HepG2 (cell line): ENCODE data around the gene PACC1. TPM values are rescaled to one million over a fixed set of nuclear protein-coding genes. Genes with fewer than 3 reads are reported as not detected.

Source experiments
- ATAC-seq: fragments of 200-7000 bp; cut with Tn5 transposase; 3 replicates; pipeline ENCODE4 v1.9.1; 2020; ENCODE audit warnings: mild to moderate bottlenecking, moderate library complexity
- BruUV-seq: library from RNA; stranded (reverse); fragments of 400-500 nt; replicated peaks from 2 replicates; lab custom pipeline; 2021; lab: Mats Ljungman, UMichigan
- CTCF ChIA-PET: fragments of 300-600 bp; formaldehyde crosslinking; extraction: SDS; loops from one replicate; lab custom pipeline; 2021; ENCODE audit warnings: low total read pairs, inconsistent platforms, low intra/inter-chr PET ratio; lab: Yijun Ruan, JAX
- POLR2A ChIA-PET: fragments of 350-600 bp; sonication (Branson Sonifier 250); formaldehyde crosslinking; loops from one replicate; lab custom pipeline; 2020; ENCODE audit warnings: antibody characterized with exemption, inconsistent platforms; lab: Yijun Ruan, JAX
- DNase-seq: peaks from one replicate; pipeline ENCODE4 v3.0.0-alpha.2; 2015; ENCODE audit warnings: low spot score
- FAIRE-seq: peaks from 3 replicates; lab custom pipeline; 2011; peaks lifted over from hg19 to GRCh38; lab: Jason Lieb, UNC
- H2AFZ ChIP-seq: one replicate; pipeline ENCODE4 v1.6.1; 2011; ENCODE audit warnings: low read length, inconsistent platforms
- H3K27ac ChIP-seq: fragments of 300-600 bp; 3 replicates; pipeline ENCODE4 v1.8.0; 2011; ENCODE audit warnings: mixed run types, mild to moderate bottlenecking, mixed read lengths, low read length, inconsistent platforms; ENCODE audit not compliant: insufficient read depth; ENCODE audit errors: extremely low read length
- H3K27me3 ChIP-seq, 2 experiments: fragments of 200-600 bp in 1 of 2; 2 replicates in 1 of 2; 3 replicates in 1 of 2; pipeline versions ENCODE4 v1.6.0 to v1.8.0; 2011; ENCODE audit warnings: low read length in 2 of 2, mild to moderate bottlenecking in 2 of 2, moderate library complexity in 2 of 2, inconsistent platforms in 1 of 2; ENCODE audit not compliant: insufficient read depth in 2 of 2, control insufficient read depth in 1 of 2
- H3K36me3 ChIP-seq, 2 experiments: fragments of 200-600 bp in 1 of 2; replicated peaks in 1 of 2; 2 replicates in 1 of 2; 3 replicates in 1 of 2; pipeline versions ENCODE4 v1.5.1 to v1.8.0; 2011; ENCODE audit warnings: low read length in 2 of 2, inconsistent platforms in 1 of 2; ENCODE audit not compliant: insufficient read depth in 2 of 2, control insufficient read depth in 1 of 2
- H3K4me1 ChIP-seq: 2 replicates; pipeline ENCODE4 v1.5.1; 2012; ENCODE audit warnings: low read length, inconsistent platforms; ENCODE audit not compliant: insufficient read depth
- H3K4me2 ChIP-seq: 2 replicates; pipeline ENCODE4 v1.6.0; 2011; ENCODE audit warnings: low read depth, low read length, inconsistent platforms
- H3K4me3 ChIP-seq, 3 experiments: fragments of 200-600 bp in 1 of 3; sonication (generic), shearing (Covaris generic) in 1 of 3; replicated peaks in 1 of 3; 2 replicates each; pipeline ENCODE4 v1.5.1; 2011 to 2016; ENCODE audit warnings: low read length in 3 of 3, inconsistent platforms in 2 of 3, low read depth in 2 of 3, mild to moderate bottlenecking in 2 of 3, control low read depth in 1 of 3, mixed read lengths in 1 of 3; ENCODE audit not compliant: insufficient read depth in 1 of 3
- H3K79me2 ChIP-seq: one replicate; pipeline ENCODE4 v1.6.1; 2011; ENCODE audit warnings: low read length, inconsistent platforms; ENCODE audit not compliant: insufficient read depth
- H3K9ac ChIP-seq: 2 replicates; pipeline ENCODE4 v1.6.0; 2011; ENCODE audit warnings: mild to moderate bottlenecking, low read depth, low read length, inconsistent platforms; ENCODE audit not compliant: insufficient read depth
- H3K9me3 ChIP-seq: 2 replicates; pipeline ENCODE4 v1.5.1; 2012; ENCODE audit warnings: mild to moderate bottlenecking, low read length
- H4K20me1 ChIP-seq: 2 replicates; pipeline ENCODE4 v1.6.0; 2011; ENCODE audit warnings: inconsistent platforms, mild to moderate bottlenecking, low read length, moderate library complexity; ENCODE audit not compliant: insufficient read depth
- ARHGAP35 ChIP-seq: sonication (generic); formaldehyde crosslinking; IDR thresholded peaks from 2 replicates; pipeline ENCODE4 v1.9.0; 2022; ENCODE audit warnings: mild to moderate bottlenecking, inconsistent platforms, moderate library complexity, missing genetic modification reagents, borderline replicate concordance
- HHEX ChIP-seq: IDR thresholded peaks from 2 replicates; pipeline ENCODE4 v1.6.1; 2016; ENCODE audit warnings: control low read depth
- REPIN1 ChIP-seq: sonication (generic); formaldehyde crosslinking; IDR thresholded peaks from 2 replicates; pipeline ENCODE4 v1.8.0; 2022; ENCODE audit warnings: missing genetic modification reagents, low read depth, mild to moderate bottlenecking, borderline replicate concordance
- SMC3 ChIP-seq: IDR thresholded peaks from 2 replicates; pipeline ENCODE4 v1.6.1; 2011; ENCODE audit warnings: low read length, improper control_type of control experiment
- TFDP1 ChIP-seq: IDR thresholded peaks from 2 replicates; pipeline ENCODE4 v1.6.1; 2016; ENCODE audit warnings: missing compliant biosample characterization, missing genetic modification reagents, borderline replicate concordance
- TFE3 ChIP-seq: IDR thresholded peaks from 2 replicates; pipeline ENCODE4 v1.6.1; 2016
- ZBTB20 ChIP-seq: sonication (generic); formaldehyde crosslinking; IDR thresholded peaks from 2 replicates; pipeline ENCODE4 v1.8.1; 2023; ENCODE audit warnings: missing genetic modification reagents, low read depth, mild to moderate bottlenecking, borderline replicate concordance
- ZBTB39 ChIP-seq: sonication (generic); formaldehyde crosslinking; IDR thresholded peaks from 2 replicates; pipeline ENCODE4 v1.5.0; 2020; ENCODE audit warnings: missing genetic modification reagents
- ZBTB42 ChIP-seq: sonication (generic); formaldehyde crosslinking; IDR thresholded peaks from 2 replicates; pipeline ENCODE4 v1.5.0; 2020; ENCODE audit warnings: mild to moderate bottlenecking, missing genetic modification reagents
- ZNF205 ChIP-seq: IDR thresholded peaks from 2 replicates; pipeline ENCODE4 v1.6.1; 2018; ENCODE audit warnings: missing biosample characterization, missing genetic modification reagents
- ZNF282 ChIP-seq: fragments of 450-650 bp; IDR thresholded peaks from 2 replicates; pipeline ENCODE4 v1.6.1; 2018; ENCODE audit not compliant: partially characterized antibody
- WGBS: methylation state at CpG from one replicate; pipeline ENCODE4 v1.1.6; 2017; ENCODE audit warnings: low lambda C conversion rate; 5-methylcytosine and 5-hydroxymethylcytosine counted together
- in situ Hi-C: cut with HindIII; loops from 2 replicates; pipeline ENCODE4 v1.10.0; 2017; ENCODE audit warnings: low pct_unique_long_range_greater_than_20kb; ENCODE audit not compliant: extremely low pct_ligation_motif_present
- intact Hi-C: fragments of 100-400 bp; cut with micrococcal nuclease; formaldehyde crosslinking; loops from one replicate; pipeline ENCODE4 v1.10.0; 2022; ENCODE audit not compliant: unreplicated experiment
- polyA plus RNA-seq, 8 experiments: library from polyadenylated mRNA; depleted of rRNA in 3 of 8; stranded (reverse) in 7 of 8; unstranded in 1 of 8; fragments of >200 nt; fragmentation: Illumina TruSeq in 4 of 8; extraction: Trizol in 4 of 8; gene quantifications; 2 replicates each; pipeline versions ENCODE4 v1.2.1 to v1.2.3, GENCODE V29; 2011 to 2016; ENCODE audit warnings: low read depth in 4 of 8, missing spikeins in 1 of 8, mixed read lengths in 1 of 8; ENCODE audit not compliant: insufficient read depth in 1 of 8
- total RNA-seq, 5 experiments: library from RNA; depleted of rRNA; stranded (reverse); fragments of >200 nt; fragmentation: Illumina TruSeq; extraction: Trizol; gene quantifications; 2 replicates each; pipeline ENCODE4 v1.2.3, GENCODE V29; 2016; ENCODE audit warnings: low read depth in 1 of 5
- TF ChIP-seq, protein P1 (sequence below): sonication (generic); formaldehyde crosslinking; IDR thresholded peaks from 2 replicates; pipeline ENCODE4 v1.5.1; 2020; ENCODE audit warnings: mild to moderate bottlenecking, missing genetic modification reagents, borderline replicate concordance

The PACC1 gene
- total and polyA plus RNA-seq, 2 of the 13 experiments (the other 11 are each of a cell fraction or from before 2014, with no cell fraction given), result 9.4 to 10.7 TPM

GRCh38 chr1:212458817-212459216, 44.1 kb upstream of the PACC1 start (continued):
- TF ChIP-seq ZBTB42 (CRISPR knock-in tag), result no peak
- TF ChIP-seq TFE3 (CRISPR knock-in tag), result no peak
- TF ChIP-seq ZBTB20 (CRISPR knock-in tag), result no peak
- no peak for TF ChIP-seq TFDP1
- TF ChIP-seq HHEX (CRISPR knock-in tag), result no peak
- TF ChIP-seq ZNF282, result no peak

- H3K4me3 ChIP-seq, result no peak overlapping the region
- H3K27me3 ChIP-seq, result peaks cover 0 to 4% of the 10 kb centered on the region in 2 experiments; a peak in 1 of 5 replicates
- ATAC-seq (no peak), DNase-seq (peak; percentile 23), FAIRE-seq (no peak)
- in situ Hi-C loops (loop anchor here (5.0 to 10.0 kb wide), 2 partner anchors 93 to 396 kb away; no protein-coding TSS in a partner anchor), intact Hi-C loops (loop anchor here (2.0 to 5.0 kb wide), 3 partner anchors 91 to 395 kb away; no protein-coding TSS in a partner anchor)
- H4K20me1 ChIP-seq, result no peaks in the 10 kb centered on the region
- no peak overlapping the region for H3K9ac ChIP-seq
- H3K36me3 ChIP-seq, result no peaks in the 10 kb centered on the region
- H2AFZ ChIP-seq, result no peak overlapping the region
- no peaks in the 10 kb centered on the region for H3K79me2 ChIP-seq
- WGBS, result 6% methylated on average over 6 of the region's 8 CpGs
- ChIA-PET CTCF (no interaction called here), POLR2A (no interaction called here)
- H3K4me1 ChIP-seq, result peaks cover 12% of the 10 kb centered on the region; the same call in 1 of the 2 replicates
- H3K9me3 ChIP-seq, result peaks cover 10% of the 10 kb centered on the region; the same call in 1 of the 2 replicates
- BruUV-seq, result no TSS peak
- no peak overlapping the region for H3K27ac ChIP-seq
- no peak overlapping the region for H3K4me2 ChIP-seq
- no peak for TF ChIP-seq ZBTB39 (CRISPR knock-in tag)
- 0 out of 2 replicates have a peak, but pooled peaks have one; percentile 9 for TF ChIP-seq SMC3
- no peak for TF ChIP-seq REPIN1 (CRISPR knock-in tag)
- TF ChIP-seq, protein P1, sequence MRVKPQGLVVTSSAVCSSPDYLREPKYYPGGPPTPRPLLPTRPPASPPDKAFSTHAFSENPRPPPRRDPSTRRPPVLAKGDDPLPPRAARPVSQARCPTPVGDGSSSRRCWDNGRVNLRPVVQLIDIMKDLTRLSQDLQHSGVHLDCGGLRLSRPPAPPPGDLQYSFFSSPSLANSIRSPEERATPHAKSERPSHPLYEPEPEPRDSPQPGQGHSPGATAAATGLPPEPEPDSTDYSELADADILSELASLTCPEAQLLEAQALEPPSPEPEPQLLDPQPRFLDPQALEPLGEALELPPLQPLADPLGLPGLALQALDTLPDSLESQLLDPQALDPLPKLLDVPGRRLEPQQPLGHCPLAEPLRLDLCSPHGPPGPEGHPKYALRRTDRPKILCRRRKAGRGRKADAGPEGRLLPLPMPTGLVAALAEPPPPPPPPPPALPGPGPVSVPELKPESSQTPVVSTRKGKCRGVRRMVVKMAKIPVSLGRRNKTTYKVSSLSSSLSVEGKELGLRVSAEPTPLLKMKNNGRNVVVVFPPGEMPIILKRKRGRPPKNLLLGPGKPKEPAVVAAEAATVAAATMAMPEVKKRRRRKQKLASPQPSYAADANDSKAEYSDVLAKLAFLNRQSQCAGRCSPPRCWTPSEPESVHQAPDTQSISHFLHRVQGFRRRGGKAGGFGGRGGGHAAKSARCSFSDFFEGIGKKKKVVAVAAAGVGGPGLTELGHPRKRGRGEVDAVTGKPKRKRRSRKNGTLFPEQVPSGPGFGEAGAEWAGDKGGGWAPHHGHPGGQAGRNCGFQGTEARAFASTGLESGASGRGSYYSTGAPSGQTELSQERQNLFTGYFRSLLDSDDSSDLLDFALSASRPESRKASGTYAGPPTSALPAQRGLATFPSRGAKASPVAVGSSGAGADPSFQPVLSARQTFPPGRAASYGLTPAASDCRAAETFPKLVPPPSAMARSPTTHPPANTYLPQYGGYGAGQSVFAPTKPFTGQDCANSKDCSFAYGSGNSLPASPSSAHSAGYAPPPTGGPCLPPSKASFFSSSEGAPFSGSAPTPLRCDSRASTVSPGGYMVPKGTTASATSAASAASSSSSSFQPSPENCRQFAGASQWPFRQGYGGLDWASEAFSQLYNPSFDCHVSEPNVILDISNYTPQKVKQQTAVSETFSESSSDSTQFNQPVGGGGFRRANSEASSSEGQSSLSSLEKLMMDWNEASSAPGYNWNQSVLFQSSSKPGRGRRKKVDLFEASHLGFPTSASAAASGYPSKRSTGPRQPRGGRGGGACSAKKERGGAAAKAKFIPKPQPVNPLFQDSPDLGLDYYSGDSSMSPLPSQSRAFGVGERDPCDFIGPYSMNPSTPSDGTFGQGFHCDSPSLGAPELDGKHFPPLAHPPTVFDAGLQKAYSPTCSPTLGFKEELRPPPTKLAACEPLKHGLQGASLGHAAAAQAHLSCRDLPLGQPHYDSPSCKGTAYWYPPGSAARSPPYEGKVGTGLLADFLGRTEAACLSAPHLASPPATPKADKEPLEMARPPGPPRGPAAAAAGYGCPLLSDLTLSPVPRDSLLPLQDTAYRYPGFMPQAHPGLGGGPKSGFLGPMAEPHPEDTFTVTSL (CRISPR knock-in tag), result no peak
- TF ChIP-seq ARHGAP35 (CRISPR knock-in tag), result no peak
- TF ChIP-seq ZNF205 (CRISPR knock-in tag), result no peak
Measured at GRCh38 chr1:212457740-212458338, 43.2 kb upstream of the PACC1 start.
